Transverse colon (tissue), 4 donors: Measurements from ENCODE around the gene ATP1A2. TPM values are rescaled to one million over a fixed set of nuclear protein-coding genes. Genes with fewer than 3 reads are reported as not detected.

ENCODE experiments used
- DNase-seq: peaks from one replicate; pipeline ENCODE4 v3.0.0-alpha.2; 2019
- H3K27ac ChIP-seq, 4 donors: fragments of 200-600 bp; sonication (generic); 2 replicates each; pipeline ENCODE4 v1.5.1; 2016 to 2018; ENCODE audit warnings: inconsistent platforms in 4 of 4
- H3K27me3 ChIP-seq: fragments of 200-600 bp; sonication (generic); 2 replicates; pipeline ENCODE4 v1.5.1; 2017; ENCODE audit warnings: inconsistent platforms
- H3K36me3 ChIP-seq, 4 donors: fragments of 200-600 bp; sonication (generic); 2 replicates each; pipeline ENCODE4 v1.5.1; 2017 to 2019; ENCODE audit warnings: inconsistent platforms in 4 of 4
- H3K4me1 ChIP-seq, 4 donors: fragments of 200-600 bp; sonication (generic); 2 replicates each; pipeline ENCODE4 v1.5.1; 2017 to 2020; ENCODE audit warnings: inconsistent platforms in 4 of 4
- H3K4me3 ChIP-seq, 4 donors: fragments of 200-600 bp; sonication (generic); 1 replicate in 1 of 4; 2 replicates in 3 of 4; pipeline versions ENCODE4 v1.5.1 to v1.6.1; 2017 to 2019; ENCODE audit warnings: inconsistent platforms in 4 of 4
- H3K9me3 ChIP-seq, 2 donors: fragments of 200-600 bp; sonication (generic); 2 replicates each; pipeline ENCODE4 v1.5.1; 2017 to 2019; ENCODE audit warnings: inconsistent platforms in 2 of 2
- EP300 ChIP-seq: sonication (generic); formaldehyde crosslinking; IDR thresholded peaks from one replicate; pipeline ENCODE4 v1.6.1; 2017; ENCODE audit warnings: antibody characterized with exemption, low read depth
- POLR2A ChIP-seq: fragments of 450-650 bp; IDR thresholded peaks from one replicate; pipeline ENCODE4 v1.6.1; 2016; ENCODE audit warnings: antibody characterized with exemption, mild to moderate bottlenecking, moderate library complexity
- POLR2AphosphoS5 ChIP-seq, 3 donors: sonication (generic); formaldehyde crosslinking; IDR thresholded peaks; one replicate each; pipeline ENCODE4 v1.6.1; 2016; ENCODE audit warnings: antibody characterized with exemption in 3 of 3
- WGBS, 2 donors: methylation state at CpG; one replicate each; pipeline ENCODE4 v1.1.5; 2018; ENCODE audit warnings: low coverage in 1 of 2; 5-methylcytosine and 5-hydroxymethylcytosine counted together
- in situ Hi-C, 4 donors: fragments of 200-750 bp; cut with MboI; loops; one replicate each; pipeline versions ENCODE4 v1.15.0 to v1.15.1; 2017; ENCODE audit warnings: low sequenced_read_pairs in 3 of 4, low pct_ligation_motif_present in 1 of 4, low pct_unique_long_range_greater_than_20kb in 1 of 4
- intact Hi-C: fragments of 100-400 bp; cut with DNase I; formaldehyde crosslinking; loops from one replicate; pipeline ENCODE4 v1.15.1; 2023; ENCODE audit warnings: low total_unique reads
- total RNA-seq, 4 donors: library from RNA; depleted of rRNA; stranded (reverse); fragments of >200 nt; gene quantifications; one replicate each; pipeline ENCODE4 v1.1.0, GENCODE V29; 2016
- TF ChIP-seq, protein P1 (sequence below), 5 experiments: fragments of 200-600 bp in 3 of 5; fragments of 450-650 bp in 2 of 5; sonication (generic) in 3 of 5; IDR thresholded peaks; 1 replicate in 2 of 5; 2 replicates in 3 of 5; pipeline ENCODE4 v1.5.1; 2016 to 2017; ENCODE audit warnings: antibody characterized with exemption in 5 of 5, inconsistent platforms in 3 of 5, mild to moderate bottlenecking in 2 of 5, moderate library complexity in 1 of 5

Gene ATP1A2
- total RNA-seq, 4 donors from 2014 or later, result 11.4 to 40.8 (median 23.1) TPM

DNA sequence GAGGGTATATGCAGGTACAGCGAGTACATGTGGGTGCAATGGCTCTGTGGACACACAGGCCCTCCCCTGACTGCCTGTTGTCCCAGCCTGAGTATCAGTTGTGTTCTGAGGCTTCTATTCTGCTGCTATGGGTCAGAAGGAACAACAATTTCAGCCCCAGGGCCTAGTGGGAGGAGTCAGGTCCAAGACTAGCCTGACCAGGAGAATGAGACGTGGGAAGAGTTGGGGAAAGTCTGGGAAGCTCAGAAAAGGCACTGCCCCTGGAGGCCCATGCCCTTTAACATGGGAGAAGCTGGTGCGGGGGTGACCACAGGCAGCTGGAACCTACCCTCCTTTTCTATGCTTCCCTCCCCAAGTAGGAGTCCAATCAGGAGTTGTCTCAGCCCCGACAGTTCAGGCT is 24.8 kb upstream of the ATP1A2 start:
- no peak overlapping the region for H3K4me3 ChIP-seq
- 96% methylated on average over 4 of the region's 4 CpGs; no CpG with 5 or more reads in 1 of the 2 donors for WGBS, 2 donors
- H3K4me1 ChIP-seq, result peaks cover 8 to 25% (median 17%) of the 10 kb centered on the region in 4 donors
- no peaks in the 10 kb centered on the region for H3K9me3 ChIP-seq
- in situ Hi-C loops, result no loop called here
- H3K27me3 ChIP-seq, result no peaks in the 10 kb centered on the region
- no peak overlapping the region for H3K27ac ChIP-seq
- TF ChIP-seq POLR2AphosphoS5 (IDR thresholded peaks at IDR 0.05) (no peak), EP300 (no peak), POLR2A (no peak)
- TF ChIP-seq, protein P1, sequence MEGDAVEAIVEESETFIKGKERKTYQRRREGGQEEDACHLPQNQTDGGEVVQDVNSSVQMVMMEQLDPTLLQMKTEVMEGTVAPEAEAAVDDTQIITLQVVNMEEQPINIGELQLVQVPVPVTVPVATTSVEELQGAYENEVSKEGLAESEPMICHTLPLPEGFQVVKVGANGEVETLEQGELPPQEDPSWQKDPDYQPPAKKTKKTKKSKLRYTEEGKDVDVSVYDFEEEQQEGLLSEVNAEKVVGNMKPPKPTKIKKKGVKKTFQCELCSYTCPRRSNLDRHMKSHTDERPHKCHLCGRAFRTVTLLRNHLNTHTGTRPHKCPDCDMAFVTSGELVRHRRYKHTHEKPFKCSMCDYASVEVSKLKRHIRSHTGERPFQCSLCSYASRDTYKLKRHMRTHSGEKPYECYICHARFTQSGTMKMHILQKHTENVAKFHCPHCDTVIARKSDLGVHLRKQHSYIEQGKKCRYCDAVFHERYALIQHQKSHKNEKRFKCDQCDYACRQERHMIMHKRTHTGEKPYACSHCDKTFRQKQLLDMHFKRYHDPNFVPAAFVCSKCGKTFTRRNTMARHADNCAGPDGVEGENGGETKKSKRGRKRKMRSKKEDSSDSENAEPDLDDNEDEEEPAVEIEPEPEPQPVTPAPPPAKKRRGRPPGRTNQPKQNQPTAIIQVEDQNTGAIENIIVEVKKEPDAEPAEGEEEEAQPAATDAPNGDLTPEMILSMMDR (IDR thresholded peaks at IDR 0.05), result no peak
- DNase-seq, result no peak
- peaks cover 0 to 4% (median 0%) of the 10 kb centered on the region in 4 donors for H3K36me3 ChIP-seq
- intact Hi-C loops, result no loop called here

DNA sequence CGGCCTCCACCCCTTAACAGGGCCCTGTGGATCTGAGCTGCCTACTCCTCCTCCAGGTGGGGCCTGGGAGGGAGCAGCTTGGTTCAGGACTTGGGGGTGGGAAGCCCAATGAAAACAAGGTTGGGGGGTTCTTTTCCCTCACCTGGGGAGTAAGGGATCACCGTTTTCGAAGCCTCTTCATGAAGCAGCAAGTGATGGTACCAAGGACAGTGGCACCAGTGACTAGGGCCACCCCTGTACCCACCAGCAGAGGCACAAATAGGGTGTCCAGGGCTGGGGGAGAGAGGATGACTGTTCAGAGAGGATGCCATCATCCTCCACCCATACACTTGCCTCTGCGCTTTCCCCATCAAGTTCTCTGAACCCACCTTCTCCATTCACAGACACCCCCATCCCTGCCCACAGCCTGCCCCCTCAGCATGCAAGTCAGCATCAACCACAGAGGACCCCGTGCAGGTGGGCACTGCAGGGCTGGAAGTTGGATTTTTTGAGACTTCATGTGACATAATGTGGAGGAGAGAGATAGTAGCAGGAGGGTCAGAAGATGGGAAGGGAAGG is 23.8 kb upstream of the ATP1A2 start:
- peaks cover 17 to 34% (median 26%) of the 10 kb centered on the region in 4 donors for H3K4me1 ChIP-seq
- H3K4me3 ChIP-seq, result no peak overlapping the region
- WGBS, 2 donors, result 93 to 100% methylated on average over 1 to 5 of the region's 5 CpGs
- no peak overlapping the region for H3K27ac ChIP-seq
- in situ Hi-C loops, result no loop called here
- no peak for TF ChIP-seq POLR2A
- no peak for TF ChIP-seq EP300
- TF ChIP-seq, protein P1 (IDR thresholded peaks at IDR 0.05), result no peak
- no peak for TF ChIP-seq POLR2AphosphoS5 (IDR thresholded peaks at IDR 0.05)
- no peaks in the 10 kb centered on the region for H3K9me3 ChIP-seq
- intact Hi-C loops, result no loop called here
- DNase-seq, result no peak
- H3K27me3 ChIP-seq, result no peaks in the 10 kb centered on the region
- peaks cover 0 to 4% (median 0%) of the 10 kb centered on the region in 4 donors for H3K36me3 ChIP-seq

DNA sequence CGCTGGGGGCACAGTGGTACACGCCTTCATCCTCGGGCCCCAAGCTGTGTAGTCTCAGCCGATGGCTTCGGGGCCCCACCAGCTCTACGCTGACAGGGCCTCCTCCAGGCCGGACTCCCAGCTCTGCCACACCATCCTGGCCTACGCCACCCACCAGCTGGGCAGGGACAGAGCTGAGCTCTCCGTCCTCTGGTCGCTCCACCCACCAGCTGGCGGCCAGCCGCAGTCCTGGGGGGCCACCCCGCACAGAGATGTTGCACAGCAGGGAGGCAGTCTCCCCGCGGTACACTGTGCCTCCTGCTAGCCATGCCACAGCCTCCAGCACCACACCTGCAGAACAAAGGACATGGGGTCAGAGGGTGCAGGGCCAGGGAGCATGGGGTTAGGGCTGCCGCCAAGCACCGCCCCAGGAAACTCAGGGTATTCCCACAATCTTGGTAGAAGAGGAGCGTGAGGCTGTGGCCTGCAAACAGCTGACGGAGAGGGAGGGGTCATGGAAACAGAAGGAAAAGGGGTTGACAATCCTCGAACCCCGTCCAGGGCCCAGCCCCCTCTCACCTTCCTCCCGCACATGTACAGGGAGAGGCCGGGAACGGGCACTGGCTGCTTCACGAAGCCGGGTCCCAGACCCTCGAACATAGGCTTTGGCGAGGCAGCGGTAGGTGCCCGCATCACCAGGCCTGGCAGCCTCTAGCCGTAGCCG is 23.0 kb upstream of the ATP1A2 start:
- DNase-seq, result no peak
- Histone ChIP-seq H3K36me3 (peaks cover 0 to 4% (median 0%) of the 10 kb centered on the region in 4 donors), H3K27ac (no peak overlapping the region), H3K4me3 (no peak overlapping the region), H3K9me3 (no peaks in the 10 kb centered on the region), H3K4me1 (peaks cover 25 to 42% (median 34%) of the 10 kb centered on the region in 4 donors), H3K27me3 (no peaks in the 10 kb centered on the region)
- in situ Hi-C loops (no loop called here), intact Hi-C loops (no loop called here)
- TF ChIP-seq POLR2A, result no peak
- 94% methylated on average over 26 of the region's 32 CpGs; no CpG with 5 or more reads in 1 of the 2 donors for WGBS, 2 donors

DNA sequence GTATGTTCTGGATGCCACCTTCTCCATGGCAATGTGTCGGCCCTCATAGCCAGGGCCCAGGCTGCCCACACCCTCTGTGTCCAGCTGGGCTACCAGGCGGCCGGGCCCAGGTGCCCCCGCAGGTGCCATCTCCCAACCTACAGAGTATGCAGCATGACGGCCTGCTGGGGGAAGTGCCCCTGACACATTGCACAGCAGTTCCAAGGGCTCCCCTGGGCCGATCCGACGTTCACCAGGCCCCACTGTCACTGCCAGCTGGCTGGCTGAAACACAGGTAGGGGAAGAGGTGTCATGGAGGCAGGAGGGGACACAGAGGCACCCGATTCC is 22.5 kb upstream of the ATP1A2 start:
- Histone ChIP-seq H3K36me3 (peaks cover 0 to 4% (median 0%) of the 10 kb centered on the region in 4 donors), H3K4me1 (peaks cover 26 to 46% (median 38%) of the 10 kb centered on the region in 4 donors), H3K4me3 (no peak overlapping the region), H3K27me3 (no peaks in the 10 kb centered on the region), H3K9me3 (no peaks in the 10 kb centered on the region), H3K27ac (peak overlapping the region in 1 of 4 donors; percentile 77)
- DNase-seq, result no peak
- in situ Hi-C loops, result no loop called here
- 89% methylated on average over 9 of the region's 9 CpGs; no CpG with 5 or more reads in 1 of the 2 donors for WGBS, 2 donors
- intact Hi-C loops, result no loop called here
- TF ChIP-seq, protein P1 (IDR thresholded peaks at IDR 0.05), result no peak
- TF ChIP-seq EP300 (no peak), POLR2A (no peak), POLR2AphosphoS5 (IDR thresholded peaks at IDR 0.05) (no peak)
